Upper lobe of right lung (tissue), 1 donor: ENCODE measurements around the gene ZIC2. TPM values are rescaled to one million over a fixed set of nuclear protein-coding genes. Genes with fewer than 3 reads are reported as not detected.

ENCODE experiments used
- ATAC-seq: fragments of 200-7000 bp; cut with Tn5 transposase; one replicate; pipeline ENCODE4 v1.9.1; 2020; ENCODE audit warnings: mild to moderate bottlenecking, moderate library complexity
- DNase-seq: peaks from one replicate; pipeline ENCODE4 v3.0.0-alpha.2; 2020
- H3K27ac ChIP-seq: fragments of 200-600 bp; one replicate; pipeline ENCODE4 v1.8.0; 2022
- H3K27me3 ChIP-seq: fragments of 200-600 bp; one replicate; pipeline ENCODE4 v1.8.0; 2022; ENCODE audit warnings: mild to moderate bottlenecking
- H3K36me3 ChIP-seq: fragments of 200-600 bp; one replicate; pipeline ENCODE4 v1.8.0; 2022
- H3K4me1 ChIP-seq: fragments of 200-600 bp; one replicate; pipeline ENCODE4 v1.8.0; 2022
- H3K4me3 ChIP-seq: fragments of 200-600 bp; one replicate; pipeline ENCODE4 v1.8.0; 2022; ENCODE audit warnings: mild to moderate bottlenecking
- H3K9me3 ChIP-seq: fragments of 200-600 bp; one replicate; pipeline ENCODE4 v1.8.0; 2022
- CTCF ChIP-seq: fragments of 200-600 bp; IDR thresholded peaks from one replicate; pipeline ENCODE4 v1.8.0; 2022; ENCODE audit warnings: antibody characterized with exemption
- intact Hi-C: fragments of 100-400 bp; cut with DNase I; formaldehyde crosslinking; loops from one replicate; pipeline ENCODE4 v1.11.0; 2022
- total RNA-seq: library from RNA; stranded (reverse); fragmentation: NEBNext Ultra II Directional; extraction: Animal tissue kit (Norgen Biotek cat#: 25700); gene quantifications from one replicate; pipeline ENCODE4 v1.2.1, GENCODE V29; 2021
- donor health status: DM: no; HTN: yes; CAD: no; lungs with severe emphysema.

Gene ZIC2
- total RNA-seq, 1 donor from 2014 or later: not detected

GRCh38 chr13:99961636-99962035, 19.9 kb upstream of the ZIC2 start:
- intact Hi-C loops: no loop called here
- TF ChIP-seq CTCF: no peak
- H3K4me3 ChIP-seq: no peak overlapping the region
- no peak overlapping the region for H3K27ac ChIP-seq
- peaks cover 18% of the 10 kb centered on the region for H3K4me1 ChIP-seq
- no peaks in the 10 kb centered on the region for H3K36me3 ChIP-seq
- no peak for DNase-seq
- H3K27me3 ChIP-seq: peaks cover 98% of the 10 kb centered on the region
- no peak for ATAC-seq
- no peaks in the 10 kb centered on the region for H3K9me3 ChIP-seq

DNA sequence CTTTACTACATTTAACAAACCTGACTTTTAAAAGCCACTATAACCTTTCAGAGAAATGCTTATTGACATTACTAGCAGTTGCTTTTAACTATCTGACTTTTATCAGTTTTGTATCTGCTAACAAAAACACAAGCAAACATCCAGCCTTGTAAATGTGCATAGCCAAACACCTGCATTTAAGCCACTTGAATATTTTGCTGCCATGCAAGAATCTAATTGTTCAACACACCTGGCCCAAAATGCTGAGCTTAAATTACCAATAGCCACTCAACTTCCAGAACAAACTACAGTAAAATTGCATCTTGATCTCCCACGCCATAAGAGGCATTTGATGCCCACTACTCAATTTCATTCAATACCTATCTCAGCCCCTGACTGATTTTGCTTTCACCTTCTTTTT, 19.3 kb upstream of the ZIC2 start:
- peaks cover 98% of the 10 kb centered on the region for H3K27me3 ChIP-seq
- H3K36me3 ChIP-seq: no peaks in the 10 kb centered on the region
- ATAC-seq: no peak
- intact Hi-C loops: no loop called here
- H3K4me3 ChIP-seq: no peak overlapping the region
- no peak overlapping the region for H3K27ac ChIP-seq
- no peak for TF ChIP-seq CTCF
- H3K4me1 ChIP-seq: peaks cover 12% of the 10 kb centered on the region
- no peak for DNase-seq
- H3K9me3 ChIP-seq: no peaks in the 10 kb centered on the region

- TF ChIP-seq CTCF: no peak
- ATAC-seq (no peak), DNase-seq (no peak)
- Histone ChIP-seq H3K27ac (no peak overlapping the region), H3K4me3 (no peak overlapping the region), H3K36me3 (no peaks in the 10 kb centered on the region), H3K27me3 (peaks cover 98% of the 10 kb centered on the region), H3K4me1 (peaks cover 17% of the 10 kb centered on the region), H3K9me3 (no peaks in the 10 kb centered on the region)
- intact Hi-C loops: no loop called here
Measured at GRCh38 chr13:99963816-99964339, 17.7 kb upstream of the ZIC2 start.

GRCh38 chr13:99965329-99966000, 16.1 kb upstream of the ZIC2 start:
- Histone ChIP-seq H3K27ac (no peak overlapping the region), H3K36me3 (no peaks in the 10 kb centered on the region), H3K4me3 (no peak overlapping the region), H3K9me3 (no peaks in the 10 kb centered on the region), H3K27me3 (peaks cover 95% of the 10 kb centered on the region), H3K4me1 (peaks cover 18% of the 10 kb centered on the region)
- ATAC-seq: no peak
- intact Hi-C loops: no loop called here
- no peak for TF ChIP-seq CTCF
- DNase-seq: no peak

DNA sequence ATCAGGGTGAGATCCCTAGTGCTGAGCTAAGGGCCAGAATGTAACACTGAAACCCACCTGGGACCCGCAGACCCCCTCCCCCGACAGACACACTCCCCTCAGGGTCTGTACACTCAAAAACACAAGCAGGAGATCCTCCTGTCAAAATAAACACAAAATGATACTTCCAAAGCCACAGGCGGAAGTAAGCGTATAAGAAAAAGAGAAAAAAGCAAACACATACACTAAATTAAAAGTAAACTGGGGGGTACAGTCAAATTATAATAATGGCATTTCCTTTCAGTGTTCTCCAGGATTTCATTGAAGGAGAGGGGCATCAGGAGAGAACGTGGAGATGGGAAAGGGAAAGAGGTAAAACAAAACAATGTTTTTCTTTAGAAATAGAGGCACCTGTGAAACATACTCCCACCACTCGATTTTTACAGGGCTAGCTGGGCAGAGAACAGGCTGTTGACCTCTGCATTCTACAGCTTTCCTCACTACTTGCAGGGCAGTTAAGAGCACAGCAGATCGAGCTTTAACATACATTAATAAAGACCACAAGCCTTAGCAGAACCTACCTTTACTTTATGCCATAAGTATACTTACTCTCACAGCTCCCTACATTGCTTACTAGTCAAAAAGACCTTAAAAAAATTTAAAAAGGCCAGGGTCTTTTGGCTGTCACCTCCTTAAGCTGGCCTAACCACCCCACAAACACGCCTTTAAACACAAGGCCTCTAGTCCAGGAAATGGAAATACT, 15.3 kb upstream of the ZIC2 start:
- intact Hi-C loops: no loop called here
- no peak overlapping the region for H3K27ac ChIP-seq
- peaks cover 18% of the 10 kb centered on the region for H3K4me1 ChIP-seq
- no peaks in the 10 kb centered on the region for H3K9me3 ChIP-seq
- no peaks in the 10 kb centered on the region for H3K36me3 ChIP-seq
- no peak for TF ChIP-seq CTCF
- no peak for DNase-seq
- ATAC-seq: no peak
- H3K27me3 ChIP-seq: peaks cover 92% of the 10 kb centered on the region
- no peak overlapping the region for H3K4me3 ChIP-seq
